Measurements from ENCODE around the gene NOL12.

- TF ChIP-seq POLR2AphosphoS5 (IDR thresholded peaks at IDR 0.05; ENCODE audit: low read depth, low read length): no peak
- TF ChIP-seq POLR2A (IDR thresholded peaks at IDR 0.05; ENCODE audit: low read depth, low read length): no peak
- no peak for TF ChIP-seq TAF1 (IDR thresholded peaks at IDR 0.05; ENCODE audit: borderline replicate concordance, low read depth, low read length)
Observed at GRCh38 chr22:37732699-37733607, 46.8 kb downstream of the NOL12 start.
